K562 (cell line): Measurements from ENCODE around the gene FA2H. TPM values are rescaled to one million over a fixed set of nuclear protein-coding genes. Genes with fewer than 3 reads are reported as not detected.

Source experiments
- AFF4 ChIP-seq: sonication (generic); formaldehyde crosslinking; IDR thresholded peaks from 2 replicates; pipeline ENCODE4 v1.8.0; 2023; ENCODE audit warnings: mild to moderate bottlenecking, missing genetic modification reagents
- KLF16 ChIP-seq: IDR thresholded peaks from 2 replicates; pipeline ENCODE4 v1.6.1; 2016; ENCODE audit warnings: antibody characterized with exemption
- NR0B1 ChIP-seq: fragments of 450-650 bp; IDR thresholded peaks from one replicate; pipeline ENCODE4 v1.6.1; 2018; ENCODE audit warnings: mild to moderate bottlenecking, moderate library complexity; ENCODE audit not compliant: partially characterized antibody
- PHTF2 ChIP-seq: fragments of 250-450 bp; sonication (Bioruptor Pico); IDR thresholded peaks from 2 replicates; pipeline ENCODE4 v1.5.0; 2021; ENCODE audit warnings: mild to moderate bottlenecking
- polyA plus RNA-seq, 8 experiments: library from polyadenylated mRNA; depleted of rRNA in 4 of 8; stranded (reverse) in 5 of 8; unstranded in 3 of 8; fragments of >200 nt; fragmentation: Nextera tagmentation in 2 of 8; fragmentation: Illumina TruSeq in 1 of 8; extraction: Ambion mirVana in 2 of 8; extraction: Trizol in 1 of 8; gene quantifications; 2 replicates each; pipeline versions ENCODE4 v1.2.1 to v1.2.3, GENCODE V29; 2011 to 2014; ENCODE audit warnings: inconsistent platforms in 1 of 8, missing spikeins in 1 of 8
- total RNA-seq, 7 experiments: library from RNA; depleted of rRNA in 6 of 7; stranded (reverse); fragments of >200 nt in 6 of 7; fragmentation: Illumina TruSeq in 2 of 7; extraction: Trizol in 2 of 7; gene quantifications; 2 replicates each; pipeline versions ENCODE4 v1.2.1 to v1.2.3, GENCODE V29; 2011 to 2021; ENCODE audit warnings: low replicate concordance in 1 of 7

Gene FA2H
- total and polyA plus RNA-seq, 9 of the 15 experiments (the other 6 are each of a cell fraction or from before 2014, with no cell fraction given), result not detected

DNA sequence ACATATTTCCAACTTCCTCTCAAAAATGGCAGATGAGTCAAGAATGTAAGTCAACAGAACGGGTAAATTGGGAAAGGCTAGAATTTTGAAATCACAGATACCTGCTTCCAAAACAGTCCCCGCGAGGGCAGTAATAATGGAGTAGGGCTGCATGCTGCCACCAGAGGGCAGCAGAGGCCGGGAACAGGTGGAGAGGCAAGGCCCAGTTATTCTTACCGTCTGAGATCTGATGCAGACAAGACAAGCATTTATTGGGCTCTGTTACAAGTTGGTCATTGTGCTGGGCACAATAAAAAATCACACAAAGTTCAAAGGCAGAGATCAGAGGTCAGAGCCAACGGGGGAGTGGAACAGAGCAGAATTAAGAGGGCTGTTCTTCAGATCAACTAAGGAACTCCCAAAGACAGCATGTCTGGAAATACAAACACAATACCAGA, 65.2 kb downstream of the FA2H start (continued):
- TF ChIP-seq AFF4 (CRISPR knock-in tag), result no peak
- TF ChIP-seq NR0B1, result no peak
- TF ChIP-seq KLF16, result 0 out of 2 replicates have a peak, but pooled peaks have one; percentile 43
- no peak for TF ChIP-seq PHTF2
